IPS-20b (cell line): ENCODE measurements around the gene BABAM1.

ENCODE experiments used
- H3K27ac ChIP-seq: one replicate; pipeline ENCODE4 v1.5.1; 2013; ENCODE audit warnings: low read length
- H3K27me3 ChIP-seq: 2 replicates; pipeline ENCODE4 v1.6.1; 2013; ENCODE audit warnings: mild to moderate bottlenecking, low read length, inconsistent platforms; ENCODE audit not compliant: insufficient read depth
- H3K36me3 ChIP-seq: 2 replicates; pipeline ENCODE4 v1.6.1; 2013; ENCODE audit warnings: low read depth, mild to moderate bottlenecking, inconsistent platforms, low read length, moderate library complexity; ENCODE audit not compliant: insufficient read depth
- H3K4me1 ChIP-seq: 2 replicates; pipeline ENCODE4 v1.6.1; 2013; ENCODE audit warnings: mild to moderate bottlenecking, control low read depth, inconsistent platforms, low read length, moderate library complexity; ENCODE audit not compliant: insufficient read depth
- H3K4me3 ChIP-seq: 2 replicates; pipeline ENCODE4 v1.5.1; 2013; ENCODE audit warnings: mild to moderate bottlenecking, low read length, inconsistent platforms
- H3K9ac ChIP-seq: 2 replicates; pipeline ENCODE4 v1.6.1; 2013; ENCODE audit warnings: low read depth, mild to moderate bottlenecking, inconsistent platforms, low read length, moderate library complexity
- H3K9me3 ChIP-seq: 2 replicates; pipeline ENCODE4 v1.6.1; 2013; ENCODE audit warnings: mild to moderate bottlenecking, low read depth, low read length, inconsistent platforms; ENCODE audit not compliant: insufficient read depth

The BABAM1 gene

GRCh38 chr19:17321655-17322489 is 54.6 kb downstream of the BABAM1 start:
- Histone ChIP-seq H3K4me3 (no peak overlapping the region), H3K36me3 (peaks cover 40% of the 10 kb centered on the region), H3K9ac (no peak overlapping the region)

GRCh38 chr19:17322854-17323253 is 55.6 kb downstream of the BABAM1 start:
- Histone ChIP-seq H3K27ac (no peak overlapping the region), H3K4me1 (no peaks in the 10 kb centered on the region), H3K4me3 (no peak overlapping the region), H3K9me3 (no peaks in the 10 kb centered on the region), H3K9ac (no peak overlapping the region), H3K36me3 (peaks cover 43% of the 10 kb centered on the region), H3K27me3 (no peaks in the 10 kb centered on the region)

More at GRCh38 chr19:17321655-17322489, 54.6 kb downstream of the BABAM1 start:
- H3K27me3 ChIP-seq = no peaks in the 10 kb centered on the region
- H3K9me3 ChIP-seq = no peaks in the 10 kb centered on the region
- H3K4me1 ChIP-seq = no peaks in the 10 kb centered on the region
- H3K27ac ChIP-seq = no peak overlapping the region

DNA sequence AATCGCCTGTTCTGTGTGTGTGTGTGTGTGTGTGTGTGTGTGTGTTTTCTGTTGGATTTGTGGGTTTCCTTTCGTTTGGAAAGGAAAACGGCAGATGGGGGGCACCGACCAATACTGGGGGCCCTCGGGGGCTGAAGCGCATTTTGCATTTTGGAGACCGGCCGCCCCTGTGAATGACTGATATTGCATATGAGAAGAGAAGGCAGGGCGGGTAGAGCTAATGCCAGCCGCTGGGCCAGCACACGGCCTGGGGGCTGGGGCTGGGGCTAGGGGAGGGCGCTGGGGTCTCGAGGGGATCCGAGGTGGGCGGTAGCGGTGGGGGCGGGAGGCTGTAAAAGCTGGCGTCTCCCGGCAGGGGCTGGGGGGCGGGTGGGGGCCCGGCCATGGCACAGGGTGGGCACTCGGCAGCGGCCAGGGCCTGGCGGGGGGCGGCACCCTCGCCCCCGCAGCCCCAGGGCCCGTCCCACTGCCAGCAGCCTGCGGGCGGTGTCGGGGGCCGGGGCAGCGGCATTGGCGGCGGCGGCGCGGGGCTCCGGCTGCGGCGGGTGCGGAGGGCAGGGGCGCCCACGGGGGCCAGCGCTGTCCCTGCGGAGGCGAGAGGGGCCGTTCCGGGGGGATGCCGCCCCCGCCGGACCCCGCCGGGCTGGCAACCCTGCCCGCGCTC is 56.2 kb downstream of the BABAM1 start:
- no peak overlapping the region for H3K27ac ChIP-seq
- no peak overlapping the region for H3K4me3 ChIP-seq

GRCh38 chr19:17323964-17324332 is 56.7 kb downstream of the BABAM1 start:
- Histone ChIP-seq H3K9ac (no peak overlapping the region), H3K4me1 (no peaks in the 10 kb centered on the region), H3K4me3 (no peak overlapping the region), H3K27me3 (no peaks in the 10 kb centered on the region), H3K9me3 (no peaks in the 10 kb centered on the region), H3K36me3 (peaks cover 41% of the 10 kb centered on the region), H3K27ac (no peak overlapping the region)

More for the DNA sequence above, 56.2 kb downstream of the BABAM1 start:
- no peaks in the 10 kb centered on the region for H3K9me3 ChIP-seq
- no peak overlapping the region for H3K9ac ChIP-seq
- peaks cover 43% of the 10 kb centered on the region for H3K36me3 ChIP-seq
- no peaks in the 10 kb centered on the region for H3K27me3 ChIP-seq
- H3K4me1 ChIP-seq = no peaks in the 10 kb centered on the region

DNA sequence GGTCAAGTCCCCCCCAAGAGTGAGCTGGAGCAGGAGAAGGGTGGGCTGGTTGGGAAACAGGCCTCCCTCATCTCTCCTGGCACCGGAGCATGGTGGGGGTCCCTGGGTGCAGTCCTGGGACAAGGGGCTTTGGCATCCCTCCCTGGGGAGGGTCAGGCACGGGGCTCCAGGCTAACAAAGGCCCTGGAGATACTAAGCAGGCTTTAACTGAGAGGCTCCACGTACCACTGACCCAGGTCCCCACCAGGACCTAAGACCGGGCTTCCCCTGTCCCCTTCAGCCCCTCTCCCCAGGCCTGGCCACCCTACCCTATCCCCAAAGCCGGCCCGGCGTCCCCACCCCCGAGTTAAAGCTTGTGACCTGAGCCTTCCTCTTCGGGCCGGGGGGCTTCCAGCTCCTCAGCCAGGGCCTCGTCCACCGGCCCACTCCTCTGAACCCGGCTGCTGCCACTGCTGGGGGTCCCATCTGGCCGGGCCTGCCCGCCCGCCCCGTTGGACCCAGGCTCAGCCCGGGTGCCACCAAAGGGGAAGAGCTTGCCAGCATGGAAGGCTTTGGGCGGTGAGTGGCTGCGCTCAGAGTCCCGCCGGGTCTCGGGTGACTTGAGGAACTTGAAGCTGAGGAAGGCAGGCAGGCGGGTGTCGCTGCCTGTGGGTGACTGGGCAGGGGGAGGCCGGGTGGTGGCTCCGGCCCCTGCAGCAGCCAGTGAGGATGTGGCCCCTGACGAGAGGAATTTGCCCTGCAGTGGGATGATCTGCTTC is 57.3 kb downstream of the BABAM1 start:
- H3K9ac ChIP-seq = no peak overlapping the region
- H3K9me3 ChIP-seq = no peaks in the 10 kb centered on the region
- H3K4me1 ChIP-seq = no peaks in the 10 kb centered on the region
- no peak overlapping the region for H3K27ac ChIP-seq
- H3K36me3 ChIP-seq = peaks cover 36% of the 10 kb centered on the region
- no peak overlapping the region for H3K4me3 ChIP-seq
- 0 out of 2 replicates have a peak, but pooled peaks cover 4% of the 10 kb centered on the region for H3K27me3 ChIP-seq

DNA sequence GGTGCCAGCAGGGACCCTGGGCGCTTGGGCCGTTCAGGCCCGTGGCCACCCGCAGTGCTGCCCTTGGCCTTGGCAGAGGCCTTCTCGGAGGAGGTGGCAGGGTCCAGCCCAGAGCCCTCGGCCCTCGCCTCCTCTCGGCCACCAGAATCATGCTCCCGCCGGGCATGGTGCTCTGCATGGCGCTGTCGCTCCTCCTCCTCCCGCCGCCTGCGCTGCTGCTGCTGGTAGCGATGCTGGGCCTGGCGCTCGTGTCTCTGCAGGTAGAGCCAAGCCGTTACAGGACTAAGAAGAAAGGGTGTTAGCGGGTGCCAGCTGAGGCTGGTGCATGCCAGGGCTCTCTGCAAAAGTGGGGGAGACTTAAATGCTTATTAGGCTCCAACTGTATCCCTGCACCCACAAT is 57.9 kb downstream of the BABAM1 start:
- no peak overlapping the region for H3K27ac ChIP-seq
- peaks cover 30% of the 10 kb centered on the region for H3K36me3 ChIP-seq
- peaks cover 5% of the 10 kb centered on the region; the same call in 1 of the 2 replicates for H3K27me3 ChIP-seq
- no peak overlapping the region for H3K9ac ChIP-seq
- H3K4me1 ChIP-seq = no peaks in the 10 kb centered on the region
- H3K9me3 ChIP-seq = no peaks in the 10 kb centered on the region
- H3K4me3 ChIP-seq = no peak overlapping the region

DNA sequence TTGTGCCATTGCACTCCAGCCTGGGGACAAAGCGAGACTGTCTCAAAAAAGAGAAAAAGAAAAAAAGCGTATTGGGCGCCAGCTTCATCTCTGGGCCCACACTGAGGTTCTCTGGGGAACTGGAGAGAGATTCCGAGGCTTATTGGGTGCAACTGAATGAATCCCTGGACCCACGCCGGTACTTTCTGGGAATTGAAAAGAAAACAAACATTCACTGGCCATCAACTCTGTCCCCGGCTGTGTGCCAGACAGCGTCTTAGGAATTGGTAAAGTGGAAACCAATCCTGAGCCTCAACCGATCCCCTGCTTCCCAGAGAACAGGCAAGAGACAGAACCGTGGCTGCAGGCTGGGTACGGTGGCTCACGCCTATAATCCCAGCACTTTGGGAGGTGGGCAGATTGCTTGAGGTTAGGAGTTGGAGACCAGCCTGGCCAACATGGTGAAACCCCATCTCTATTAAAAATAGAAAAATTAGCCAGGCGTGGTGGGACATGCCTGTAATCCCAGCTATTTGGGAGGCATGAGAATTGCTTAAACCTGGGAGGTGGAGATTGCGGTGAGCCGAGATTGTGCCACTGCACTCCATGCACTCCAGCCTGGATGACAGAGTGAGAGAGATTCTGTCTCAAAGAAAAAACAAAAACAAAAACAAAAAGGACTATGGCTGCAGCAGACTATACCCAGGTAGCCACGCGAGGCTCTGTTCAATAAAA is 58.8 kb downstream of the BABAM1 start:
- H3K36me3 ChIP-seq = peaks cover 22% of the 10 kb centered on the region; the same call in 1 of the 2 replicates
- H3K9ac ChIP-seq = no peak overlapping the region

DNA sequence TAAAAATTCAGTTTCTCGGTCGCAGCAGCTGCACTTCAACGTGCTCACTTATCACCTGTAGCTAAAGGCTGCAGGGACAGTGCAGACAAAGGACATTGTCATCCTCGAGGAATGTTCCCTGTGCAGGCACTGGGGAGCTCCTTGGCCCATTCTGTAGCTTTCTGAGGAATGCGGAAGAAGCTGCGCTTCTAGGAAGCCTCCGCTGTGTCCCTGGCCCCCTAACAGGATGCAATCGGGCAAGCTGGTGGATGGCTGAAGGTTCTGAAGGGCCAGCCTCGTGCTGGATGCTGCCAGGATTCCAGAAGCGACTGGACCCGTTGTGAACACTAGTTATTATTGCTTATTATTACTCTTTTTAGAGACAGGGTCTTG is 59.3 kb downstream of the BABAM1 start:
- Histone ChIP-seq H3K9me3 (no peaks in the 10 kb centered on the region), H3K27me3 (peaks cover 5% of the 10 kb centered on the region; the same call in 1 of the 2 replicates), H3K4me1 (no peaks in the 10 kb centered on the region), H3K4me3 (no peak overlapping the region), H3K27ac (no peak overlapping the region), H3K36me3 (peaks cover 18% of the 10 kb centered on the region; the same call in 1 of the 2 replicates), H3K9ac (no peak overlapping the region)

More for the DNA sequence above, 58.8 kb downstream of the BABAM1 start:
- H3K27ac ChIP-seq = no peak overlapping the region
- peaks cover 5% of the 10 kb centered on the region; the same call in 1 of the 2 replicates for H3K27me3 ChIP-seq
- no peak overlapping the region for H3K4me3 ChIP-seq
- no peaks in the 10 kb centered on the region for H3K9me3 ChIP-seq
- no peaks in the 10 kb centered on the region for H3K4me1 ChIP-seq

DNA sequence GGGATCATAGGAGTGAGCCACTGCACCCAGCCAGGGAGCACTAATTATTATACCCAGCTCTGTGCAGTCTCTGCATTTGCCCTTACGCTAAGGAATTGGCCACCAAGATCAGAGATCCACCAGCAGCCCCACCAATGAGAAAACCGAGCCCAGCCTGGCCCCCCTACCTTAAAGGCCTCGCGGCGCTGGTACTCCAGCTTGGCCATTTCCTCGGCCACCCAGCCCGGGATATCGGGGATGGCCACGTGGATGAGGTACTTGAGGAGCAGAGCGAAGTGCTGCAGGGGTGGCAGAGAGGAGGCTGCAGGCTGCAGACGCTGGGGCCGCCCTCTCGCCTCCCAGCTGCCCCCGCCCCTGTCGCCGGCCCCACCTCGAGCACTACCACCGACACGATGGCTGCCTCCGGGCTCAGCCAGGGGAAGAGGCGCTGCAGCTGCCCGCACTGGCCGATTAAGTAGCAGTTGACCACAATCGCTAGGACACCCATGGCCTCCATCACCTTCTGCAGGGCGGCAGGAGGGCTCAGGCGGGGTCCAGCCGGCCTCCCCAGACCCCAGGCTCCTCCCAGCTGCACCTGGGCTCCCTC is 59.9 kb downstream of the BABAM1 start:
- peaks cover 15% of the 10 kb centered on the region; the same call in 1 of the 2 replicates for H3K36me3 ChIP-seq
- H3K27me3 ChIP-seq = peaks cover 5% of the 10 kb centered on the region; the same call in 1 of the 2 replicates
- peak overlapping the region; percentile 76; the same call in 1 of the 2 replicates for H3K9ac ChIP-seq
- H3K9me3 ChIP-seq = no peaks in the 10 kb centered on the region
- peak overlapping the region; percentile 2 for H3K27ac ChIP-seq
- H3K4me3 ChIP-seq = peak overlapping the region; percentile 70
- no peaks in the 10 kb centered on the region for H3K4me1 ChIP-seq

DNA sequence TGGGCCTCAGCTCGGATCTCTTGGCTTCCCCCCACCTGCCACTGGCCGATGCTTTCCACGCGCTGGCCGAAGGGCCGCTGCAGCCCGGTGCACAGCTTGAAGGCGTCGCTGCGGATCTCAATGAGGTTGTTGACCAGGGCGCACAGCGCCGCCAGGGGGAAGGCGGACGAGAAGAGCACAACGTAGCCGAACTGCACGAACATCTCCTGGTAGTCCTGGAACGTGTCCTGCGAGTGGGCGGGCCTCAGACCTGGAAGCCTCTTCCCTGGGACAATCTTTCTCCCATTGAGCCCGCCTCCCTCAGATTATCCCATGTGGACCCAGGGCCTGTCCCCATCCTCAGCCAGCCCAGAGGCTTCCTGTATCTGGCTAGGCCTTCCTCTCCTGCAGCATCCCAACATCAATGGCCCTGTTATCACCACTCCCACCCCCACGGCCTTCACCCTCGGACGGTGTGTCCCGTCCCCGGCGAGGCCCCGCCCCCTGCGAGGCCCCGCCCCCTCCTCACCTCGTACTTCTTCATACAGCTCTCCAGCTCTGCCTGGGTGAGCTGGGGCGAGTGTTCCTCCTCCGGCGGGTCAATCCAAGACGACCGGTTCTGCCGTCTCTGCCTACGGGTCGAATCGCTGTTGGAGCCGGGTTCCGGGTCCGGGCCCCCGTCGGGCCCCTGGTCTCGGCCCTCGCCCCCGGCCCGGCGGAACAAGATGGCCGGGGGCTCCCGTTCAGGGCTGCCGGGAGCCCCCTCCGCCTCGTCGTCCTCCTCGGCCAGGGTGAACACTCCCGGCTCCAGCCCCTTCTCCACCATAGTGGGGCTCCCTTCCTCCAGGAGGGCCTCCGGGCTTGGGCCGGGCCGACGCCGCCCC is 60.6 kb downstream of the BABAM1 start:
- Histone ChIP-seq H3K4me3 (peak overlapping the region; percentile 70), H3K9ac (peak overlapping the region; percentile 76; the same call in 1 of the 2 replicates), H3K27ac (peak overlapping the region; percentile 2)

More for the DNA sequence above, 60.6 kb downstream of the BABAM1 start:
- H3K4me1 ChIP-seq = no peaks in the 10 kb centered on the region
- peaks cover 15% of the 10 kb centered on the region; the same call in 1 of the 2 replicates for H3K36me3 ChIP-seq
- H3K27me3 ChIP-seq = peaks cover 5% of the 10 kb centered on the region; the same call in 1 of the 2 replicates
- no peaks in the 10 kb centered on the region for H3K9me3 ChIP-seq
